GM04504 (cell line): Measurements from ENCODE around the gene TRMT10A.
A peak's percentile ranks its signal among the peaks of the same experiment; 100 is the strongest.

ENCODE experiments used
- DNase-seq: peaks from one replicate; pipeline ENCODE4 v3.0.0-alpha.2; 2012; ENCODE audit warnings: low read depth

Gene TRMT10A

GRCh38 chr4:99563310-99564186 is at the start of gene TRMT10A:
Gene TRMT10A, minus strand, starts transcription at chr4:99564039. Its CDS starts 4,701 bp downstream, at chr4:99559338.
- peak; percentile 93 for DNase-seq

GRCh38 chr4:99612704-99613103 is 48.9 kb upstream of the TRMT10A start:
- no peak for DNase-seq

- no peak for DNase-seq
Observed at GRCh38 chr4:99612281-99612680, 48.4 kb upstream of the TRMT10A start.

GRCh38 chr4:99610605-99611175 is 46.9 kb upstream of the TRMT10A start:
- DNase-seq = no peak

GRCh38 chr4:99608417-99608816 is 44.6 kb upstream of the TRMT10A start:
- no peak for DNase-seq

- no peak for DNase-seq
Observed at GRCh38 chr4:99606716-99607115, 42.9 kb upstream of the TRMT10A start.

GRCh38 chr4:99594818-99595217 is 31.0 kb upstream of the TRMT10A start:
- DNase-seq = no peak

- DNase-seq = no peak
Observed at GRCh38 chr4:99593781-99594641, 30.2 kb upstream of the TRMT10A start.

- DNase-seq = no peak
Observed at GRCh38 chr4:99591757-99592156, 27.9 kb upstream of the TRMT10A start.

GRCh38 chr4:99587803-99588202 is 24.0 kb upstream of the TRMT10A start:
- no peak for DNase-seq

- no peak for DNase-seq
Observed at GRCh38 chr4:99587309-99587708, 23.5 kb upstream of the TRMT10A start.

- DNase-seq = no peak
Observed at GRCh38 chr4:99586797-99587196, 23.0 kb upstream of the TRMT10A start.

GRCh38 chr4:99586322-99586721 is 22.5 kb upstream of the TRMT10A start:
- DNase-seq = no peak

GRCh38 chr4:99585516-99585915 is 21.7 kb upstream of the TRMT10A start:
- DNase-seq = no peak

GRCh38 chr4:99578714-99579113 is 14.9 kb upstream of the TRMT10A start:
- no peak for DNase-seq

- no peak for DNase-seq
Observed at GRCh38 chr4:99574530-99575324, 10.9 kb upstream of the TRMT10A start, which contains the start of gene MTTP. Gene MTTP, plus strand, starts transcription at chr4:99574824. Its CDS starts 86 bp downstream, at chr4:99574910.

- DNase-seq = no peak
Observed at GRCh38 chr4:99573735-99574368, 10.0 kb upstream of the TRMT10A start.

- no peak for DNase-seq
Observed at GRCh38 chr4:99572527-99573240, 8.8 kb upstream of the TRMT10A start.

- DNase-seq = no peak
Observed at GRCh38 chr4:99571883-99572282, 8.0 kb upstream of the TRMT10A start.

GRCh38 chr4:99564921-99565320 is 1.1 kb upstream of the TRMT10A start:
- DNase-seq = no peak

- DNase-seq = no peak
Observed at GRCh38 chr4:99552872-99553271, 11.0 kb downstream of the TRMT10A start.
